OCI-LY1 (cell line): ENCODE results near the gene TCF21.
"Not testable (repeated sequence)": the region's sequence is repeated elsewhere in the genome, so short reads cannot be mapped to it uniquely, and the experiment has no call there.

Source experiments
- H2AFZ ChIP-seq: fragments of 200-600 bp; sonication (generic), shearing (Covaris generic); 2 replicates; pipeline ENCODE4 v1.6.0; 2014; ENCODE audit warnings: antibody characterized with exemption, mild to moderate bottlenecking, low read length
- H3F3A ChIP-seq: fragments of 200-600 bp; sonication (generic), shearing (Covaris generic); 2 replicates; pipeline ENCODE4 v1.6.0; 2014; ENCODE audit warnings: mild to moderate bottlenecking, antibody characterized with exemption, low read length, moderate library complexity; ENCODE audit not compliant: insufficient read depth
- H3K27ac ChIP-seq: fragments of 200-600 bp; sonication (generic); 2 replicates; pipeline ENCODE4 v1.5.1; 2014; ENCODE audit warnings: low read length, mixed run types, mild to moderate bottlenecking, low read depth; ENCODE audit not compliant: poor library complexity, severe bottlenecking
- H3K27me3 ChIP-seq: fragments of 200-600 bp; sonication (generic); 2 replicates; pipeline ENCODE4 v1.6.0; 2014; ENCODE audit warnings: antibody characterized with exemption, mild to moderate bottlenecking, low read length, moderate library complexity; ENCODE audit not compliant: insufficient read depth
- H3K36me3 ChIP-seq: fragments of 200-600 bp; sonication (generic); 2 replicates; pipeline ENCODE4 v1.6.1; 2014; ENCODE audit warnings: mild to moderate bottlenecking, antibody characterized with exemption, low read length, moderate library complexity, mixed read lengths; ENCODE audit not compliant: insufficient read depth
- H3K4me1 ChIP-seq: fragments of 200-600 bp; sonication (generic); 2 replicates; pipeline ENCODE4 v1.5.1; 2014; ENCODE audit warnings: mild to moderate bottlenecking, low read length, moderate library complexity; ENCODE audit not compliant: insufficient read depth, severe bottlenecking
- H3K4me2 ChIP-seq: fragments of 200-600 bp; sonication (generic), shearing (Covaris generic); 2 replicates; pipeline ENCODE4 v1.6.1; 2014; ENCODE audit warnings: low read length
- H3K4me3 ChIP-seq: fragments of 200-600 bp; sonication (generic); 2 replicates; pipeline ENCODE4 v1.5.1; 2014; ENCODE audit warnings: low read length, low read depth, mild to moderate bottlenecking, mixed read lengths; ENCODE audit not compliant: poor library complexity, severe bottlenecking
- H3K79me2 ChIP-seq: fragments of 200-600 bp; shearing (Covaris generic); 2 replicates; pipeline ENCODE4 v1.6.1; 2016; ENCODE audit warnings: mixed run types, low read length, mixed read lengths; ENCODE audit not compliant: insufficient read depth
- H3K9ac ChIP-seq: fragments of 200-600 bp; sonication (generic), shearing (Covaris generic); 2 replicates; pipeline ENCODE4 v1.6.1; 2014; ENCODE audit warnings: mild to moderate bottlenecking, low read length, mixed read lengths
- H3K9me2 ChIP-seq: fragments of 200-600 bp; sonication (generic), shearing (Covaris generic); 2 replicates; pipeline ENCODE4 v1.6.1; 2014; ENCODE audit warnings: low read depth, mild to moderate bottlenecking, low read length, mixed read lengths
- H3K9me3 ChIP-seq: fragments of 200-600 bp; shearing (Covaris generic); 2 replicates; pipeline ENCODE4 v1.6.1; 2014; ENCODE audit warnings: low read length, mixed read lengths
- H4K20me1 ChIP-seq: fragments of 200-600 bp; sonication (generic), shearing (Covaris generic); 2 replicates; pipeline ENCODE4 v1.6.0; 2016; ENCODE audit warnings: mild to moderate bottlenecking, low read length; ENCODE audit not compliant: insufficient read depth
- EZH2 ChIP-seq: fragments of 200-600 bp; sonication (generic), shearing (Covaris generic); IDR thresholded peaks from 2 replicates; pipeline ENCODE4 v1.8.0; 2017; ENCODE audit warnings: borderline replicate concordance, mixed run types, mild to moderate bottlenecking, antibody characterized with exemption, low read length, moderate library complexity, mixed read lengths
- TF ChIP-seq, protein P1 (sequence below): fragments of 200-600 bp; sonication (generic), shearing (Covaris generic); IDR thresholded peaks from 2 replicates; pipeline ENCODE4 v1.5.1; 2017; ENCODE audit warnings: mild to moderate bottlenecking, antibody characterized with exemption, low read length, moderate library complexity, mixed read lengths

The TCF21 gene

GRCh38 chr6:133857696-133858095, 31.2 kb upstream of the TCF21 start:
- H3K9me2 ChIP-seq, result no peaks in the 10 kb centered on the region
- no peak overlapping the region for H3K4me3 ChIP-seq
- no peaks in the 10 kb centered on the region for H3K27me3 ChIP-seq
- H3K27ac ChIP-seq, result no peak overlapping the region
- no peaks in the 10 kb centered on the region for H3K79me2 ChIP-seq
- no peaks in the 10 kb centered on the region for H4K20me1 ChIP-seq
- H2AFZ ChIP-seq, result no peak overlapping the region
- no peak for TF ChIP-seq EZH2
- TF ChIP-seq, protein P1, sequence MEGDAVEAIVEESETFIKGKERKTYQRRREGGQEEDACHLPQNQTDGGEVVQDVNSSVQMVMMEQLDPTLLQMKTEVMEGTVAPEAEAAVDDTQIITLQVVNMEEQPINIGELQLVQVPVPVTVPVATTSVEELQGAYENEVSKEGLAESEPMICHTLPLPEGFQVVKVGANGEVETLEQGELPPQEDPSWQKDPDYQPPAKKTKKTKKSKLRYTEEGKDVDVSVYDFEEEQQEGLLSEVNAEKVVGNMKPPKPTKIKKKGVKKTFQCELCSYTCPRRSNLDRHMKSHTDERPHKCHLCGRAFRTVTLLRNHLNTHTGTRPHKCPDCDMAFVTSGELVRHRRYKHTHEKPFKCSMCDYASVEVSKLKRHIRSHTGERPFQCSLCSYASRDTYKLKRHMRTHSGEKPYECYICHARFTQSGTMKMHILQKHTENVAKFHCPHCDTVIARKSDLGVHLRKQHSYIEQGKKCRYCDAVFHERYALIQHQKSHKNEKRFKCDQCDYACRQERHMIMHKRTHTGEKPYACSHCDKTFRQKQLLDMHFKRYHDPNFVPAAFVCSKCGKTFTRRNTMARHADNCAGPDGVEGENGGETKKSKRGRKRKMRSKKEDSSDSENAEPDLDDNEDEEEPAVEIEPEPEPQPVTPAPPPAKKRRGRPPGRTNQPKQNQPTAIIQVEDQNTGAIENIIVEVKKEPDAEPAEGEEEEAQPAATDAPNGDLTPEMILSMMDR, result no peak
- no peaks in the 10 kb centered on the region for H3K9me3 ChIP-seq
- no peaks in the 10 kb centered on the region for H3F3A ChIP-seq
- no peak overlapping the region for H3K9ac ChIP-seq
- no peaks in the 10 kb centered on the region for H3K36me3 ChIP-seq
- H3K4me1 ChIP-seq, result no peaks in the 10 kb centered on the region
- H3K4me2 ChIP-seq, result no peak overlapping the region

DNA sequence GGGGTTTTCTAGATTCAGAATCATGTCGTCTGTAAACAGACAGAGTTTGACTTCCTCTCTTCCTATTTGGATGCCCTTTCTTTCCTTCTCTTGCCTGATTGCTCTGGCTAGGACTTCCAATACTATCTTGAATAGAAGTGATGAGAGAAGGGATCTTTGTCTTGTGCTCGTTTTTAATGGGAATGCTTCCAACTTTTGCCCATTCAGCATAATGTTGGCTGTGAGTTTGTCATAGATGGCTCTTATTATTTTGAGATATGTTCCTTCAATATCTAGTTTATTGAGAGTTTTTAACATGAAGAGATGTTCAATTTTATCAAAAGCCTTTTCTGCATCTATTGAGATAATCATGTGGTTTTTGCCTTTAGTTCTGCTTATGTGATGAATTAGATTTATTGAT, 27.6 kb upstream of the TCF21 start:
- not testable (repeated sequence) for H3K4me3 ChIP-seq

GRCh38 chr6:133863228-133863627, 25.7 kb upstream of the TCF21 start:
- Histone ChIP-seq H3K4me3 (no peak overlapping the region), H3K79me2 (no peaks in the 10 kb centered on the region), H3K4me1 (no peaks in the 10 kb centered on the region), H2AFZ (no peak overlapping the region), H3F3A (no peaks in the 10 kb centered on the region), H3K9me2 (no peaks in the 10 kb centered on the region), H3K9me3 (no peaks in the 10 kb centered on the region), H3K9ac (no peak overlapping the region), H3K36me3 (no peaks in the 10 kb centered on the region), H3K4me2 (no peak overlapping the region), H3K27me3 (no peaks in the 10 kb centered on the region), H3K27ac (no peak overlapping the region), H4K20me1 (no peaks in the 10 kb centered on the region)
- TF ChIP-seq, protein P1, result no peak
- TF ChIP-seq EZH2, result no peak

More for the DNA sequence above, 27.6 kb upstream of the TCF21 start:
- not testable (repeated sequence) for H3K79me2 ChIP-seq, H3K4me1 ChIP-seq, H3F3A ChIP-seq, H3K36me3 ChIP-seq, H3K9me2 ChIP-seq, H4K20me1 ChIP-seq, H3K9me3 ChIP-seq, H3K27me3 ChIP-seq, H3K4me2 ChIP-seq, H2AFZ ChIP-seq, H3K27ac ChIP-seq, H3K9ac ChIP-seq

- no peak overlapping the region for H3K9ac ChIP-seq
- no peaks in the 10 kb centered on the region for H4K20me1 ChIP-seq
- no peak overlapping the region for H3K27ac ChIP-seq
- H3F3A ChIP-seq, result no peaks in the 10 kb centered on the region
- no peak overlapping the region for H3K4me3 ChIP-seq
- no peak overlapping the region for H3K4me2 ChIP-seq
- no peaks in the 10 kb centered on the region for H3K9me2 ChIP-seq
- H2AFZ ChIP-seq, result no peak overlapping the region
- no peaks in the 10 kb centered on the region for H3K36me3 ChIP-seq
- no peaks in the 10 kb centered on the region for H3K4me1 ChIP-seq
- TF ChIP-seq, protein P1, result no peak
- TF ChIP-seq EZH2, result no peak
- no peaks in the 10 kb centered on the region for H3K9me3 ChIP-seq
- H3K79me2 ChIP-seq, result no peaks in the 10 kb centered on the region
- no peaks in the 10 kb centered on the region for H3K27me3 ChIP-seq
Observed at GRCh38 chr6:133865680-133866079, 23.2 kb upstream of the TCF21 start.
